ENCODE results near the gene CRIM1. TPM values are rescaled to one million over a fixed set of nuclear protein-coding genes. Genes with fewer than 3 reads are reported as not detected.

Gene CRIM1
- total and polyA plus RNA-seq, 2 experiments from 2014 or later = 76.4 to 485 TPM

DNA sequence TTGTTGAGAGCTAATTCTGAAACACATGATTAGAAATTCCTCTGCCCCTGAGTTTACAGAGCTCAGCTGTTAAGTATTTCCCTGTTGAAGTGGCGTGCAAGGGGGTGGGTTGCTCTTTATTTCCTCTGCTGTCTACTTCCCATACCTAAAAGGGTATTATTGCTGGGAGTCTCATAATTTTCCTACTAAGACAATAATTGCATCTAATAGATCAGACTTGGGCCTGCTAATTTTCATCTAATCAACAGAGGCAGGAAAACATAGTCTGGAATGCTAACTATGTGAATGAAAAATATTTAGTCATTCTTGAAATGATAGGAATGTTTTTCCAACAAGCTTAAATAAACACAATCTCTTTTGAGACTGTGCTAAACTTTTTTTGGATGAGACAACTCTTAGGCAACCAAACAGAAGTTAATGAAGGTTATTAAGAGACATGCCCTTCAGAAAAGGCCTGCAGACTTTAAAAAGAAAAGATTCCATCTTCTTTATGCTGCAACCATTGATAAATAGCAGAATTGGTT lies 131.0 kb downstream of the CRIM1 start:
- H3K9me2 ChIP-seq (ENCODE audit: insufficient read depth) = no peaks in the 10 kb centered on the region
- no peaks in the 10 kb centered on the region for H3K27me3 ChIP-seq (replicated peaks; ENCODE audit: insufficient read depth)
- no peak overlapping the region for H3K4me3 ChIP-seq
- H3F3A ChIP-seq (ENCODE audit: insufficient read depth) = peaks cover 100% of the 10 kb centered on the region
- no peaks in the 10 kb centered on the region for H4K20me1 ChIP-seq (ENCODE audit: insufficient read depth)
- peak overlapping the region; percentile 79 for H3K27ac ChIP-seq
- in situ Hi-C loops (cut with MboI) = no loop called here
- TF ChIP-seq EZH2 (IDR thresholded peaks at IDR 0.05; ENCODE audit: insufficient read depth, poor library complexity, severe bottlenecking) (no peak), EZH2phosphoT487 (IDR thresholded peaks at IDR 0.05; ENCODE audit: insufficient read depth, low read depth) (0 out of 2 replicates have a peak, but pooled peaks have one; percentile 41)
- no peak overlapping the region for H2AFZ ChIP-seq
- peak overlapping the region; percentile 21 for H3K9ac ChIP-seq
- no peaks in the 10 kb centered on the region for H3K9me3 ChIP-seq (ENCODE audit: low read depth)
- H3K79me2 ChIP-seq (ENCODE audit: insufficient read depth) = peaks cover 79% of the 10 kb centered on the region
- 5 to 7% methylated on average over 1 of the region's 1 CpG for WGBS, 2 experiments (ENCODE audit: low coverage in 1 of 2, low lambda C conversion rate in 2 of 2, missing lambda C conversion rate in 2 of 2)
- H3K4me2 ChIP-seq (ENCODE audit: unreplicated experiment) = peak overlapping the region; percentile 52
- H3K36me3 ChIP-seq (ENCODE audit: low read depth) = peaks cover 69% of the 10 kb centered on the region
- peaks cover 95% of the 10 kb centered on the region for H3K4me1 ChIP-seq (ENCODE audit: insufficient read depth)
- peak; percentile 80 for DNase-seq

DNA sequence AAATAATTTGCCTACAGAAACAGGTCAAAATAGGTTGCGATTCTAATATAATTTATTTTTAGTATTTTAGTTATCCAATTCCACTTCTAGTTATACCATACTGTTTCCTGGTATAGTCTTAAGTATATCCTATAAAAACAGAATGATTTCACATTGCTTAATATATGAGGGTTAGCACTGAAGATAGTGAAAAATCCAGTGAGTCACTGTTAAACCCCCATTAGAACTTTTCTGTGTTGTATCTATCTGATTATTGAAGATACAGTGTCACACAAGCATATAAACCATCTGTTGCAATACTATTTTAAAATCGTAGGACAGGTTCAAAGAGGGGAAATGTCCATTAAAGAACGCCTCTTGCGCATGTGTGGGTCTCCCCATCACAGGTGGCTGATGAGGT lies 132.4 kb downstream of the CRIM1 start:
- Histone ChIP-seq H3K9me2 (ENCODE audit: insufficient read depth) (no peaks in the 10 kb centered on the region), H3K79me2 (ENCODE audit: insufficient read depth) (peaks cover 79% of the 10 kb centered on the region), H3K4me2 (ENCODE audit: unreplicated experiment) (peak overlapping the region; percentile 52), H3K9me3 (ENCODE audit: low read depth) (no peaks in the 10 kb centered on the region), H3K4me1 (ENCODE audit: insufficient read depth) (peaks cover 94% of the 10 kb centered on the region), H4K20me1 (ENCODE audit: insufficient read depth) (no peaks in the 10 kb centered on the region), H3K27me3 (replicated peaks; ENCODE audit: insufficient read depth) (no peaks in the 10 kb centered on the region), H3K4me3 (no peak overlapping the region), H2AFZ (no peak overlapping the region), H3F3A (ENCODE audit: insufficient read depth) (peaks cover 100% of the 10 kb centered on the region), H3K9ac (no peak overlapping the region), H3K36me3 (ENCODE audit: low read depth) (peaks cover 71% of the 10 kb centered on the region), H3K27ac (peak overlapping the region; percentile 79)
- no peak for DNase-seq
- in situ Hi-C loops (cut with MboI) = no loop called here
- no peak for TF ChIP-seq EZH2phosphoT487 (IDR thresholded peaks at IDR 0.05; ENCODE audit: insufficient read depth, low read depth)
- no peak for TF ChIP-seq EZH2 (IDR thresholded peaks at IDR 0.05; ENCODE audit: insufficient read depth, poor library complexity, severe bottlenecking)
- WGBS, 2 experiments (ENCODE audit: low coverage in 1 of 2, low lambda C conversion rate in 2 of 2, missing lambda C conversion rate in 2 of 2) = 94 to 97% methylated on average over 4 of the region's 4 CpGs

DNA sequence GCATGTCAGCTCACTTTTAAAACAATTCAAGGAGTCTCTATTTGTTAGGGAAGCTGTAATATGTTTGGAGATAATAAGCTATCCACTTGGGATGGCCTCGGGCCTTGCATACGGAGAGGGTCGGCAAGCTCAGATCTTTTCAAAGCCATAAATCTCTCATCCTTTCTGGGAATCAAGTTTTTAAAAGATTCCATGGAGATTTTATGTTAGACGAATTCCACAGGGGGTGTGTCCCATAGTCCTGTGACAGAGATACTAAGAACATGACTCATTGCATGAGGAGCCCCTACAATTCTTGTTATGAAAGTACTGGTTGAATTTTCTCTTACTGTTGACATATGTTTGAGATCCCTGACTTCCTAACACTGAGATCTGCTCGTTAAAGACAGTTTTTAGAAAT lies 133.7 kb downstream of the CRIM1 start:
- H3K27ac ChIP-seq = peak overlapping the region; percentile 79
- peak; percentile 84 for DNase-seq
- H3K4me3 ChIP-seq = 0 out of 2 replicates have a peak overlapping the region, but pooled peaks have one; percentile 5
- H3K4me1 ChIP-seq (ENCODE audit: insufficient read depth) = peaks cover 94% of the 10 kb centered on the region
- no peaks in the 10 kb centered on the region for H4K20me1 ChIP-seq (ENCODE audit: insufficient read depth)
- H3K27me3 ChIP-seq (replicated peaks; ENCODE audit: insufficient read depth) = no peaks in the 10 kb centered on the region
- H3F3A ChIP-seq (ENCODE audit: insufficient read depth) = peaks cover 99% of the 10 kb centered on the region
- peaks cover 70% of the 10 kb centered on the region for H3K36me3 ChIP-seq (ENCODE audit: low read depth)
- TF ChIP-seq EZH2phosphoT487 (IDR thresholded peaks at IDR 0.05; ENCODE audit: insufficient read depth, low read depth) = no peak
- TF ChIP-seq EZH2 (IDR thresholded peaks at IDR 0.05; ENCODE audit: insufficient read depth, poor library complexity, severe bottlenecking) = no peak
- no peaks in the 10 kb centered on the region for H3K9me2 ChIP-seq (ENCODE audit: insufficient read depth)
- H3K9me3 ChIP-seq (ENCODE audit: low read depth) = no peaks in the 10 kb centered on the region
- 0 out of 2 replicates have a peak overlapping the region, but pooled peaks have one; percentile 3 for H3K9ac ChIP-seq
- H2AFZ ChIP-seq = no peak overlapping the region
- in situ Hi-C loops (cut with MboI) = no loop called here
- 28 to 39% methylated on average over 5 of the region's 5 CpGs for WGBS, 2 experiments (ENCODE audit: low coverage in 1 of 2, low lambda C conversion rate in 2 of 2, missing lambda C conversion rate in 2 of 2)
- H3K79me2 ChIP-seq (ENCODE audit: insufficient read depth) = peaks cover 79% of the 10 kb centered on the region
- H3K4me2 ChIP-seq (ENCODE audit: unreplicated experiment) = peak overlapping the region; percentile 48

DNA sequence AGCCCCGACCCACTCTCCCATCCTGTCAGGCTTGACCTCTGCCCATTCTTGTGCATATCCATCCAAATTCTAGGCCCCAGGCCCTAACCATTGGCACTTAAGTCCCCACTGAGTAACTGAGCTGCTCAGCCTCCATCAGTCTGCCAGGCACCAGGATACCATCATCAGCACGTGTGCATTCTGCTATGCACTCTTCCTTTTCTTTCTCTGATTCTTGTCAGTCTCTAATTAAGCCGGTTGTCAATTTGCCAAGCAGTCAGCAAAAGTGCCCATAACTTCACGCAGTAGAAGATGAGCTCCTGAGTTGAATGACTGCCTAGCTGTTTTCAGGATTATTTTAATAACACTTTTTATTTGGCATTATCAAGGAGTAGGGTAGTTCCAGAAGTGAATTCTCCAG lies 135.2 kb downstream of the CRIM1 start:
- Histone ChIP-seq H3K27me3 (replicated peaks; ENCODE audit: insufficient read depth) (no peaks in the 10 kb centered on the region), H3F3A (ENCODE audit: insufficient read depth) (peaks cover 96% of the 10 kb centered on the region), H2AFZ (no peak overlapping the region), H3K27ac (peak overlapping the region; percentile 79), H3K79me2 (ENCODE audit: insufficient read depth) (peaks cover 86% of the 10 kb centered on the region), H4K20me1 (ENCODE audit: insufficient read depth) (no peaks in the 10 kb centered on the region), H3K4me2 (ENCODE audit: unreplicated experiment) (no peak overlapping the region), H3K9ac (no peak overlapping the region), H3K9me2 (ENCODE audit: insufficient read depth) (no peaks in the 10 kb centered on the region), H3K4me1 (ENCODE audit: insufficient read depth) (peaks cover 84% of the 10 kb centered on the region), H3K36me3 (ENCODE audit: low read depth) (peaks cover 74% of the 10 kb centered on the region), H3K4me3 (no peak overlapping the region), H3K9me3 (ENCODE audit: low read depth) (no peaks in the 10 kb centered on the region)
- TF ChIP-seq EZH2 (IDR thresholded peaks at IDR 0.05; ENCODE audit: insufficient read depth, poor library complexity, severe bottlenecking) = no peak
- TF ChIP-seq EZH2phosphoT487 (IDR thresholded peaks at IDR 0.05; ENCODE audit: insufficient read depth, low read depth) = no peak
- DNase-seq = no peak
- WGBS, 2 experiments (ENCODE audit: low coverage in 1 of 2, low lambda C conversion rate in 2 of 2, missing lambda C conversion rate in 2 of 2) = 83 to 84% methylated on average over 4 of the region's 4 CpGs
- in situ Hi-C loops (cut with MboI) = no loop called here

Measured in GM23248 (cell line).